Liver (tissue), 3 donors: ENCODE data around the gene NBAS.

ENCODE experiments used
- TAF1 ChIP-seq: conservative IDR thresholded peaks from 2 replicates; pipeline ENCODE4 v1.6.1; 2016; ENCODE audit warnings: antibody characterized with exemption, mild to moderate bottlenecking
- TF ChIP-seq, protein P1 (sequence below): fragments of 150-350 bp; IDR thresholded peaks from 2 replicates; pipeline ENCODE4 v1.5.1; 2017; ENCODE audit warnings: improper control_type of control experiment, low read depth, low read length; ENCODE audit not compliant: missing input control
- donor health status: healthy.
- donor health status: healthy.

GRCh38 chr2:15557887-15558311 is 3.2 kb downstream of the NBAS start:
- TF ChIP-seq, protein P1, sequence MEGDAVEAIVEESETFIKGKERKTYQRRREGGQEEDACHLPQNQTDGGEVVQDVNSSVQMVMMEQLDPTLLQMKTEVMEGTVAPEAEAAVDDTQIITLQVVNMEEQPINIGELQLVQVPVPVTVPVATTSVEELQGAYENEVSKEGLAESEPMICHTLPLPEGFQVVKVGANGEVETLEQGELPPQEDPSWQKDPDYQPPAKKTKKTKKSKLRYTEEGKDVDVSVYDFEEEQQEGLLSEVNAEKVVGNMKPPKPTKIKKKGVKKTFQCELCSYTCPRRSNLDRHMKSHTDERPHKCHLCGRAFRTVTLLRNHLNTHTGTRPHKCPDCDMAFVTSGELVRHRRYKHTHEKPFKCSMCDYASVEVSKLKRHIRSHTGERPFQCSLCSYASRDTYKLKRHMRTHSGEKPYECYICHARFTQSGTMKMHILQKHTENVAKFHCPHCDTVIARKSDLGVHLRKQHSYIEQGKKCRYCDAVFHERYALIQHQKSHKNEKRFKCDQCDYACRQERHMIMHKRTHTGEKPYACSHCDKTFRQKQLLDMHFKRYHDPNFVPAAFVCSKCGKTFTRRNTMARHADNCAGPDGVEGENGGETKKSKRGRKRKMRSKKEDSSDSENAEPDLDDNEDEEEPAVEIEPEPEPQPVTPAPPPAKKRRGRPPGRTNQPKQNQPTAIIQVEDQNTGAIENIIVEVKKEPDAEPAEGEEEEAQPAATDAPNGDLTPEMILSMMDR = no peak
- no peak for TF ChIP-seq TAF1
